Left ventricle myocardium inferior (tissue), 1 donor: ENCODE data around the gene TTC13. TPM values are rescaled to one million over a fixed set of nuclear protein-coding genes. Genes with fewer than 3 reads are reported as not detected.

Source experiments
- DNase-seq: peaks from one replicate; pipeline ENCODE4 v3.0.0-alpha.2; 2020
- H3K27ac ChIP-seq: fragments of 200-600 bp; replicated peaks from 2 replicates; pipeline ENCODE4 v1.8.0; 2021
- H3K27me3 ChIP-seq: fragments of 200-600 bp; 2 replicates; pipeline ENCODE4 v1.8.0; 2021; ENCODE audit warnings: low read depth
- H3K36me3 ChIP-seq: fragments of 200-600 bp; 2 replicates; pipeline ENCODE4 v1.8.0; 2021
- H3K4me1 ChIP-seq: fragments of 200-600 bp; 2 replicates; pipeline ENCODE4 v1.8.0; 2021
- H3K4me3 ChIP-seq: fragments of 200-600 bp; 2 replicates; pipeline ENCODE4 v1.8.0; 2021; ENCODE audit warnings: mild to moderate bottlenecking, moderate library complexity
- H3K9me3 ChIP-seq: fragments of 200-600 bp; replicated peaks from 2 replicates; pipeline ENCODE4 v1.8.0; 2021
- intact Hi-C: fragments of 100-400 bp; cut with micrococcal nuclease; formaldehyde crosslinking; loops from one replicate; pipeline ENCODE4 v1.11.0; 2022
- total RNA-seq: library from RNA; stranded (reverse); fragmentation: NEBNext Ultra II Directional; extraction: Animal tissue kit (Norgen Biotek cat#: 25700); gene quantifications from one replicate; pipeline ENCODE4 v1.2.1, GENCODE V29; 2021
- TF ChIP-seq, protein P1 (sequence below): fragments of 200-600 bp; IDR thresholded peaks from 2 replicates; pipeline ENCODE4 v1.8.0; 2021; ENCODE audit warnings: antibody characterized with exemption, mild to moderate bottlenecking, borderline replicate concordance
- donor health status: DM: no; HTN: yes; CAD: no; lungs with severe emphysema.

The TTC13 gene
- total RNA-seq, 1 donor from 2014 or later: 6.7 TPM

- DNase-seq: no peak
- intact Hi-C loops: loop anchor here (10.0 kb wide), 1 partner anchor 52 kb away; no protein-coding TSS in a partner anchor
- Histone ChIP-seq H3K9me3 (no peaks in the 10 kb centered on the region), H3K36me3 (no peaks in the 10 kb centered on the region), H3K27me3 (no peaks in the 10 kb centered on the region), H3K4me3 (peak overlapping the region; percentile 94), H3K27ac (peak overlapping the region; percentile 92), H3K4me1 (peaks cover 89% of the 10 kb centered on the region)
- TF ChIP-seq, protein P1, sequence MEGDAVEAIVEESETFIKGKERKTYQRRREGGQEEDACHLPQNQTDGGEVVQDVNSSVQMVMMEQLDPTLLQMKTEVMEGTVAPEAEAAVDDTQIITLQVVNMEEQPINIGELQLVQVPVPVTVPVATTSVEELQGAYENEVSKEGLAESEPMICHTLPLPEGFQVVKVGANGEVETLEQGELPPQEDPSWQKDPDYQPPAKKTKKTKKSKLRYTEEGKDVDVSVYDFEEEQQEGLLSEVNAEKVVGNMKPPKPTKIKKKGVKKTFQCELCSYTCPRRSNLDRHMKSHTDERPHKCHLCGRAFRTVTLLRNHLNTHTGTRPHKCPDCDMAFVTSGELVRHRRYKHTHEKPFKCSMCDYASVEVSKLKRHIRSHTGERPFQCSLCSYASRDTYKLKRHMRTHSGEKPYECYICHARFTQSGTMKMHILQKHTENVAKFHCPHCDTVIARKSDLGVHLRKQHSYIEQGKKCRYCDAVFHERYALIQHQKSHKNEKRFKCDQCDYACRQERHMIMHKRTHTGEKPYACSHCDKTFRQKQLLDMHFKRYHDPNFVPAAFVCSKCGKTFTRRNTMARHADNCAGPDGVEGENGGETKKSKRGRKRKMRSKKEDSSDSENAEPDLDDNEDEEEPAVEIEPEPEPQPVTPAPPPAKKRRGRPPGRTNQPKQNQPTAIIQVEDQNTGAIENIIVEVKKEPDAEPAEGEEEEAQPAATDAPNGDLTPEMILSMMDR: no peak
Measured at GRCh38 chr1:230866171-230867070, 112.2 kb downstream of the TTC13 start.

- H3K4me1 ChIP-seq: peaks cover 95% of the 10 kb centered on the region
- no peaks in the 10 kb centered on the region for H3K27me3 ChIP-seq
- intact Hi-C loops: loop anchor here (10.0 kb wide), 1 partner anchor 50 kb away; no protein-coding TSS in a partner anchor
- H3K4me3 ChIP-seq: peak overlapping the region; percentile 94
- H3K9me3 ChIP-seq: no peaks in the 10 kb centered on the region
- H3K27ac ChIP-seq: peak overlapping the region; percentile 92
- H3K36me3 ChIP-seq: no peaks in the 10 kb centered on the region
- DNase-seq: no peak
- TF ChIP-seq, protein P1: no peak
Measured at GRCh38 chr1:230865062-230865817, 113.4 kb downstream of the TTC13 start.

- no peaks in the 10 kb centered on the region for H3K36me3 ChIP-seq
- intact Hi-C loops: loop anchor here (10.0 kb wide), 1 partner anchor 50 kb away; no protein-coding TSS in a partner anchor
- no peak for DNase-seq
- peak overlapping the region; percentile 92 for H3K27ac ChIP-seq
- H3K4me3 ChIP-seq: peak overlapping the region; percentile 29
- no peaks in the 10 kb centered on the region for H3K9me3 ChIP-seq
- H3K27me3 ChIP-seq: no peaks in the 10 kb centered on the region
- H3K4me1 ChIP-seq: peaks cover 95% of the 10 kb centered on the region
- TF ChIP-seq, protein P1: no peak
Measured at GRCh38 chr1:230864441-230864840, 114.2 kb downstream of the TTC13 start.

- Histone ChIP-seq H3K36me3 (no peaks in the 10 kb centered on the region), H3K4me3 (no peak overlapping the region), H3K27me3 (no peaks in the 10 kb centered on the region), H3K4me1 (peaks cover 96% of the 10 kb centered on the region), H3K27ac (peak overlapping the region; percentile 92), H3K9me3 (no peaks in the 10 kb centered on the region)
- intact Hi-C loops: loop anchor here (10.0 kb wide), 1 partner anchor 49 kb away; no protein-coding TSS in a partner anchor
- DNase-seq: peak; percentile 42
- TF ChIP-seq, protein P1: no peak
Measured at GRCh38 chr1:230863449-230863848, 115.2 kb downstream of the TTC13 start.

- H3K36me3 ChIP-seq: no peaks in the 10 kb centered on the region
- H3K4me3 ChIP-seq: no peak overlapping the region
- intact Hi-C loops: loop anchor here (10.0 kb wide), 1 partner anchor 47 kb away; no protein-coding TSS in a partner anchor
- no peaks in the 10 kb centered on the region for H3K9me3 ChIP-seq
- peaks cover 100% of the 10 kb centered on the region for H3K4me1 ChIP-seq
- no peaks in the 10 kb centered on the region for H3K27me3 ChIP-seq
- TF ChIP-seq, protein P1: no peak
- peak overlapping the region; percentile 92 for H3K27ac ChIP-seq
- peak; percentile 42 for DNase-seq
Measured at GRCh38 chr1:230861970-230862595, 116.6 kb downstream of the TTC13 start.
